Upper lobe of right lung (tissue), 1 donor: ENCODE data around the gene ZMYM3. TPM values are rescaled to one million over a fixed set of nuclear protein-coding genes. Genes with fewer than 3 reads are reported as not detected.

ENCODE experiments used
- ATAC-seq: fragments of 200-7000 bp; cut with Tn5 transposase; one replicate; pipeline ENCODE4 v1.9.1; 2020; ENCODE audit warnings: mild to moderate bottlenecking, moderate library complexity
- DNase-seq: peaks from one replicate; pipeline ENCODE4 v3.0.0-alpha.2; 2020
- H3K27ac ChIP-seq: fragments of 200-600 bp; one replicate; pipeline ENCODE4 v1.8.0; 2022
- H3K27me3 ChIP-seq: fragments of 200-600 bp; one replicate; pipeline ENCODE4 v1.8.0; 2022; ENCODE audit warnings: mild to moderate bottlenecking
- H3K36me3 ChIP-seq: fragments of 200-600 bp; one replicate; pipeline ENCODE4 v1.8.0; 2022
- H3K4me1 ChIP-seq: fragments of 200-600 bp; one replicate; pipeline ENCODE4 v1.8.0; 2022
- H3K4me3 ChIP-seq: fragments of 200-600 bp; one replicate; pipeline ENCODE4 v1.8.0; 2022; ENCODE audit warnings: mild to moderate bottlenecking
- H3K9me3 ChIP-seq: fragments of 200-600 bp; one replicate; pipeline ENCODE4 v1.8.0; 2022
- intact Hi-C: fragments of 100-400 bp; cut with DNase I; formaldehyde crosslinking; loops from one replicate; pipeline ENCODE4 v1.11.0; 2022
- total RNA-seq: library from RNA; stranded (reverse); fragmentation: NEBNext Ultra II Directional; extraction: Animal tissue kit (Norgen Biotek cat#: 25700); gene quantifications from one replicate; pipeline ENCODE4 v1.2.1, GENCODE V29; 2021
- TF ChIP-seq, protein P1 (sequence below): fragments of 200-600 bp; IDR thresholded peaks from one replicate; pipeline ENCODE4 v1.8.0; 2022; ENCODE audit warnings: antibody characterized with exemption
- donor health status: DM: no; HTN: yes; CAD: no; lungs with severe emphysema.

ZMYM3 gene
- total RNA-seq, 1 donor from 2014 or later: 24.9 TPM

DNA sequence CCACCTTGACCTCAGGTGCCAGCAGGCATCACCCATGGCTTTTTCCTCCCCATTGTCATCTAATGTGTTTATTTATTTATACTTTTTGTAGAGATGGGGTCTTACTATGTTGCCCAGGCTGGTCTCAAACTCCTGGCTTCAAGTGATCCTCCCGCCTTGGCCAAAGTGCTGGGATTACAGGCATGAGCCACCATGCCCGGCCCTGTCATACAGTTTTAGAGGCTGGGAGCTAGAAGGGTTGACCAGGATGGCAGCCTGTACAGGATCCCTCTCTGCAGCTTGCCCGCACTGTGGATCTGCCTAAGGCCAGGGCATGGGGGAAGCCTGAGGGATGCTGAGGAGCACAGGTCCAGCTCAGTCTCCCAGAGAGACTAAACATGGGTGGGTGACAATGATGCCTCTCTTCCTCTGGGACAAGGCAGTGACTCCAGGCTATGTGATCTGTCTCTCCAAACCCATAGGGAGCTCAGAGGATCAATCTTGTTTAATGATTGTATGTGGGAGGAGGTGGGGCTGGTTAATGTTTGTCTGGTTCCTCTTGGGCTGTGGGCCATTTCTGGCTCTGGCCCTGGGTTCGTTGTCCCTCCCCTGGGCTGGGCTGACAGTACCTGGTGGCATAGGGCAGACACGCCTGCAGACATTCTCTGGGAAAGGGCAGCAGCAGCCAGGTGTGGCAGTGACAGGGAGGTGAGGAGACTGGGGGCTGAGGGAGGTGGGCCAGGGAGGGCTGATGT lies 39.2 kb downstream of the ZMYM3 start:
- TF ChIP-seq, protein P1, sequence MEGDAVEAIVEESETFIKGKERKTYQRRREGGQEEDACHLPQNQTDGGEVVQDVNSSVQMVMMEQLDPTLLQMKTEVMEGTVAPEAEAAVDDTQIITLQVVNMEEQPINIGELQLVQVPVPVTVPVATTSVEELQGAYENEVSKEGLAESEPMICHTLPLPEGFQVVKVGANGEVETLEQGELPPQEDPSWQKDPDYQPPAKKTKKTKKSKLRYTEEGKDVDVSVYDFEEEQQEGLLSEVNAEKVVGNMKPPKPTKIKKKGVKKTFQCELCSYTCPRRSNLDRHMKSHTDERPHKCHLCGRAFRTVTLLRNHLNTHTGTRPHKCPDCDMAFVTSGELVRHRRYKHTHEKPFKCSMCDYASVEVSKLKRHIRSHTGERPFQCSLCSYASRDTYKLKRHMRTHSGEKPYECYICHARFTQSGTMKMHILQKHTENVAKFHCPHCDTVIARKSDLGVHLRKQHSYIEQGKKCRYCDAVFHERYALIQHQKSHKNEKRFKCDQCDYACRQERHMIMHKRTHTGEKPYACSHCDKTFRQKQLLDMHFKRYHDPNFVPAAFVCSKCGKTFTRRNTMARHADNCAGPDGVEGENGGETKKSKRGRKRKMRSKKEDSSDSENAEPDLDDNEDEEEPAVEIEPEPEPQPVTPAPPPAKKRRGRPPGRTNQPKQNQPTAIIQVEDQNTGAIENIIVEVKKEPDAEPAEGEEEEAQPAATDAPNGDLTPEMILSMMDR: no peak
- Histone ChIP-seq H3K9me3 (no peaks in the 10 kb centered on the region), H3K4me3 (no peak overlapping the region), H3K27me3 (no peaks in the 10 kb centered on the region), H3K4me1 (no peaks in the 10 kb centered on the region), H3K27ac (no peak overlapping the region), H3K36me3 (no peaks in the 10 kb centered on the region)
- peak; percentile 60 for DNase-seq
- intact Hi-C loops: no loop called here
- ATAC-seq: peak; percentile 55

DNA sequence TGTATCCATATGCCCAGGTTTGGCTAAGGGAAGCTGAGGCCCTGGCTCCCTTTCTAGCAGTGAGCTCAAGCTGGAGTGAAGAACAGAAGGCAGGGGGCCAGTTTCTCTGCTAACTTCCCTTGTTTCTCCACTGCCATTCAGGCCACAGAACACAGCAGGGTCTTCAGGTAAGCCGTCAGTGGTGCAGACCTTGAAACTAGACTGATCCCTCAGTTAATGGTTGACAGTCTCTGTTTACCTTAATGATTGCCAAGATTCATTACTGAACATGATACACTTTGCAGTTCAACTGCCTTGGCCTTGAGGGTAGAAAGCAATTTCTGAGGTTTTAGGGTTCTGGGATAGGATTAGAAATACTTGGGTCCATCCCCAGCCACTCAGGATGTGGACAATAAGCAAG lies 39.8 kb downstream of the ZMYM3 start:
- no peak for DNase-seq
- Histone ChIP-seq H3K4me3 (no peak overlapping the region), H3K27ac (no peak overlapping the region), H3K4me1 (no peaks in the 10 kb centered on the region), H3K36me3 (no peaks in the 10 kb centered on the region), H3K9me3 (no peaks in the 10 kb centered on the region), H3K27me3 (no peaks in the 10 kb centered on the region)
- TF ChIP-seq, protein P1: no peak
- no peak for ATAC-seq
- intact Hi-C loops: no loop called here

DNA sequence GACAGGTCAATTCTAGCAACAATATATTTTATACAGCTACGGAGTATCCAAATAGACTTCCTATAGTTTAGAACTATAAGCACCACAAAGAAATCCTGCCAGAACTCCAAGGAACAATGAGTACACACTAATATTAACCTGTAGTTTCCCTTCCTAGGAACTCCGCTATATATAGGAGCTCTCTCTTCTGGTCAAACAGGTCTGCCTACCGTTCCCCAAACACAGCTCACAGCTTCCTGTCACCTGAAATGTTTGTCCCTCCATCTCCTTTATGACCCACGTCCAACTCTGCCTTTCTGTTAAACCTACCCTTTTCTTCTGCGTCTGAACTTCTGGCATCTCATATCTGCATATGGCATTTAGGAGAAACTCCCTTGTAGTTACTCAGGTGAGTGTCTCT lies 41.4 kb downstream of the ZMYM3 start:
- Histone ChIP-seq H3K27me3 (no peaks in the 10 kb centered on the region), H3K36me3 (no peaks in the 10 kb centered on the region), H3K9me3 (no peaks in the 10 kb centered on the region), H3K4me1 (no peaks in the 10 kb centered on the region), H3K27ac (no peak overlapping the region), H3K4me3 (no peak overlapping the region)
- DNase-seq: no peak
- TF ChIP-seq, protein P1: no peak
- ATAC-seq: no peak
- intact Hi-C loops: no loop called here

DNA sequence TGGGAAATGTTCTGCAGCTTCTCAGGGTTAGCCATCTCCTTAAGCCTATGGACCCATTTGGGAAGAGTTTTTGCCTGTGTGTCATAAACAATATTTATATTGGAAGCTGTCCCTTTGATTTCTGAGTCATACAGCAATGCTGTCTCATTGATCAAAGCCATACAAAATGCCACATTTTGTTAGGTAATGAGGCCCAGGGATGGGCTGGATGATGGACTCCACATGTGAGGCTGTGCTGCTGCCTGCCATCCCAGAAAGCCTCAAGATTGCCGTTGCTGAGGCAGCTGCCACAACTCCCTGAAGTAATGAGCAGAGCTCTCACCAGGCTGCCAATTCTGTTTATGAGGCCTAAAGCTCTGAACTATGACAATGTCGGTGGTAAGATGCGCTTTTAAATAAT lies 43.1 kb downstream of the ZMYM3 start:
- intact Hi-C loops: no loop called here
- no peak overlapping the region for H3K4me3 ChIP-seq
- H3K9me3 ChIP-seq: no peaks in the 10 kb centered on the region
- H3K27ac ChIP-seq: no peak overlapping the region
- ATAC-seq (no peak), DNase-seq (no peak)
- H3K27me3 ChIP-seq: no peaks in the 10 kb centered on the region
- TF ChIP-seq, protein P1: no peak
- H3K4me1 ChIP-seq: no peaks in the 10 kb centered on the region
- no peaks in the 10 kb centered on the region for H3K36me3 ChIP-seq

DNA sequence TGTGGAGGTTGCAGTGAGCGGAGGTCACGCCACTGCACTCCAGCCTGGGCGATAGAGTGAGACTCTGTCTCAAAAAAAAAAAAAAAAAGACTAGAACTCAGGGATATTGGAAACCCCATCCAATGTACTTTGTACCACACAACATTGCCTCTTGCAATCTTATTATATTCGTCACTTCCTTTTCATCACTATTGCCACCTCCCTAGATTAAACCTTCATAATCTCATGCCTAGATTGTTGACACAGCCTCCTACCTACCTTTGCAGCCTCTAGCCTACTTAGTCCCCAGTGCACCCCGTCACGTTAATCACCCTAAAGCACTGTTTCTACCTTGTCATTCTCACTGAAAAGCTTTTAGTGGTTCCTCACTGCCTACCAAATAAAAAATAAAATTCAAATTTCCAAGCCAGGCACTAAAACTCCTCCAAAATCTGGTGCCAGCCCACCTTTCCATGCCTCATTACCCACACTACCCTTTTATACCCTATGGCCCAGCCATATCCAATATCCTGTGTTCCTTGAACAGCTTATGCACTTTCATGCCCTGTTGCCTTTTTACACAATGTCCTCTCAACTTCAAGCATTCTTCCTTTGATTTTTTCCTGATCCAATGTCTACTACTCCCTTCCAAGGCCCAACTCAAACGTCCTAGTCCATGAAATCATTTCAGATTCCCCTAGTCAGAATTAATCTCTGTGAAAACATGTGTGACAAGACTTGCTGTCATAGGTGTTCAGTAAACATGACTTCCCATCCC lies 54.5 kb downstream of the ZMYM3 start:
- Histone ChIP-seq H3K9me3 (no peaks in the 10 kb centered on the region), H3K4me3 (no peak overlapping the region), H3K36me3 (no peaks in the 10 kb centered on the region), H3K4me1 (no peaks in the 10 kb centered on the region), H3K27me3 (no peaks in the 10 kb centered on the region), H3K27ac (no peak overlapping the region)
- TF ChIP-seq, protein P1: no peak
- ATAC-seq: no peak
- intact Hi-C loops: no loop called here
- no peak for DNase-seq
